Fibroblast of mammary gland (primary cell): ENCODE measurements around the gene ARHGAP22.

Source experiments
- DNase-seq: peaks from one replicate; pipeline ENCODE4 v3.0.0-alpha.2; 2010; ENCODE audit warnings: low read depth
- H3K4me3 ChIP-seq: 2 replicates; pipeline ENCODE4 v1.5.1; 2011; ENCODE audit warnings: low read depth, mild to moderate bottlenecking, low read length, moderate library complexity; ENCODE audit not compliant: control insufficient read depth
- TF ChIP-seq, protein P1 (sequence below): conservative IDR thresholded peaks from 2 replicates; pipeline ENCODE4 v1.5.1; 2011; ENCODE audit warnings: low read depth, low read length, inconsistent platforms; ENCODE audit not compliant: control insufficient read depth, insufficient read depth

ARHGAP22 gene

DNA sequence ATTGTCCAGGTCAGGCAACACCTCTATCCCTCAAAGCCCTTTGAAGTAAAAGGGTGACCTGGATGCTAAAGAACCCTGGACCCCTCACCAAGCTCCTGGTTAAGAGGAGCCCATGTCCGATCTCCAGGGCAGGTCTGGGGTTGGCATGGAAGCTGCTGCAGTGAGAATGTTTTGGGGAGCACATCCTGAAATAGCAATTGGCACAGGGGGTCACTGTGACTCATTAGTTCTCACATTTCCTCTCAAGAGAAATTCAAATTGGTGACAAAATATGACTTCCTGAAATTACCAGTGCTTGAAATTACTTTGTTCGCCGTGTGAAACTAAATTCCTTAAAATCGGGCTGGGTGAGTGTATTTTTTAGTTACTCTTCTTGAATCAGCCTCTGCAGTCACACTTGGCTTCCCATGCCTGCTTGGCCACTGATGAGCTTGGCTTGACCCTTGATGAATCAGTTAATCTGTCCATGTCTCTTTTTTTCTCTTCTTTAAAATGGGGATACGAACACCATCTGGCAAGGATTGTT lies 18.8 kb upstream of the ARHGAP22 start:
- peak; percentile 77 for DNase-seq
- no peak overlapping the region for H3K4me3 ChIP-seq
- TF ChIP-seq, protein P1, sequence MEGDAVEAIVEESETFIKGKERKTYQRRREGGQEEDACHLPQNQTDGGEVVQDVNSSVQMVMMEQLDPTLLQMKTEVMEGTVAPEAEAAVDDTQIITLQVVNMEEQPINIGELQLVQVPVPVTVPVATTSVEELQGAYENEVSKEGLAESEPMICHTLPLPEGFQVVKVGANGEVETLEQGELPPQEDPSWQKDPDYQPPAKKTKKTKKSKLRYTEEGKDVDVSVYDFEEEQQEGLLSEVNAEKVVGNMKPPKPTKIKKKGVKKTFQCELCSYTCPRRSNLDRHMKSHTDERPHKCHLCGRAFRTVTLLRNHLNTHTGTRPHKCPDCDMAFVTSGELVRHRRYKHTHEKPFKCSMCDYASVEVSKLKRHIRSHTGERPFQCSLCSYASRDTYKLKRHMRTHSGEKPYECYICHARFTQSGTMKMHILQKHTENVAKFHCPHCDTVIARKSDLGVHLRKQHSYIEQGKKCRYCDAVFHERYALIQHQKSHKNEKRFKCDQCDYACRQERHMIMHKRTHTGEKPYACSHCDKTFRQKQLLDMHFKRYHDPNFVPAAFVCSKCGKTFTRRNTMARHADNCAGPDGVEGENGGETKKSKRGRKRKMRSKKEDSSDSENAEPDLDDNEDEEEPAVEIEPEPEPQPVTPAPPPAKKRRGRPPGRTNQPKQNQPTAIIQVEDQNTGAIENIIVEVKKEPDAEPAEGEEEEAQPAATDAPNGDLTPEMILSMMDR: no peak

DNA sequence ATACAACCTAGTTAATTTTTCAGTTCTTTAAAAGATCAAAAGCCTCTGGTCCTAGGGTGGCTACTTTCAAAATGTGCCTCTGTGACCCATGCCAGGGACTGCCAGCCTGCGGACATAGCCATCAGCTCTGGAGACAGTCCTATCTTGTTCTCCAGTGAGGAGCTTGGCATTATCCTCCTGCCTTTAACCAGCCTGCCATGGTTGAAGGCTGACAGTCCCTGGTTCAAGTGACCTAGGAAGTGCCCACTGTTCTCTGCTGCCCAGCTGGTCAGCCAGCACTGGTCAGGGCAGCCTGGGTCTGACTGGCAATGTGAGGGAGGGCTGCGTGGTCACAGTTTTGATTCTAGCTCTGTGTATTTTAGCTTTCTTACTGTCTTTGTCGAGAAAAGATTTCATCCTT lies 18.1 kb upstream of the ARHGAP22 start:
- DNase-seq: no peak
- H3K4me3 ChIP-seq: no peak overlapping the region
- TF ChIP-seq, protein P1: no peak

DNA sequence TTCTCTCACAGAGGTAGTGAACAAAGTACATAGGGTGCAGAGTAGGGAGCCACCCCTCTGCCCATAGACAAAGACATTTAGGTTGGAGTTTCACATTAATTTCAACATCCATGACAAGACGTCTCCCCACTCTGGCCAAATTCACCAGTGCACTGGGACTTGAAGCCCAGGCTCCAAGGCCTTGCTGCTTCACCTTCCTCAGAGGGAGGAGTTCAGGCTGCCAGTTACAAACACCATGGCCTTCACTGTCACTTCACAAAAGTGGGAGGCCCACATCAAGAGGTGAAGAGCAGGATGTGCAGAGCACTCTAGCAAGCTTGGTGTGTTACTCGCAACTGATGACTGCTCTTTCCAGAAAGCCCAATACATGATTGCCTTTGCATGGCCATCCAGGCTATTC lies 15.8 kb upstream of the ARHGAP22 start:
- DNase-seq: no peak
- TF ChIP-seq, protein P1: no peak

DNA sequence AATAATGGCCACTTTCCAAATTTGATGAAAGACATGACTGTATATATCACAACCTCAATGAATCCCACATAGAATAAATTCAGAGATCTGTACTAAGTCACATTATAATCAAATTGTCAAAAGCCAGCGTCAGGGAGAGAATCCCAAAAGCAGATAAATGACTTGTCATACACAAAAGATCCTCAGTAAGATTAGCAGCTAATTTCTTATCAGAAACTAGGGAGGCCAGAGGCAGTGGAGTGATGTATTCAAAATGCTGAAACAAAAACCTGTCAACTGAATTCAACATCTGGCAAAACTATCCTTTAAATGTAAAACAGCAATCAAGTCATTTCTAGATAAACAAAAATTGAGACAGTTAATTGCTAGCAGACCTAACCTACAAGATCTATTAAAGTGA lies 11.6 kb upstream of the ARHGAP22 start:
- TF ChIP-seq, protein P1: no peak
- no peak for DNase-seq
- H3K4me3 ChIP-seq: no peak overlapping the region

More for the DNA sequence above, 15.8 kb upstream of the ARHGAP22 start:
- no peak overlapping the region for H3K4me3 ChIP-seq

DNA sequence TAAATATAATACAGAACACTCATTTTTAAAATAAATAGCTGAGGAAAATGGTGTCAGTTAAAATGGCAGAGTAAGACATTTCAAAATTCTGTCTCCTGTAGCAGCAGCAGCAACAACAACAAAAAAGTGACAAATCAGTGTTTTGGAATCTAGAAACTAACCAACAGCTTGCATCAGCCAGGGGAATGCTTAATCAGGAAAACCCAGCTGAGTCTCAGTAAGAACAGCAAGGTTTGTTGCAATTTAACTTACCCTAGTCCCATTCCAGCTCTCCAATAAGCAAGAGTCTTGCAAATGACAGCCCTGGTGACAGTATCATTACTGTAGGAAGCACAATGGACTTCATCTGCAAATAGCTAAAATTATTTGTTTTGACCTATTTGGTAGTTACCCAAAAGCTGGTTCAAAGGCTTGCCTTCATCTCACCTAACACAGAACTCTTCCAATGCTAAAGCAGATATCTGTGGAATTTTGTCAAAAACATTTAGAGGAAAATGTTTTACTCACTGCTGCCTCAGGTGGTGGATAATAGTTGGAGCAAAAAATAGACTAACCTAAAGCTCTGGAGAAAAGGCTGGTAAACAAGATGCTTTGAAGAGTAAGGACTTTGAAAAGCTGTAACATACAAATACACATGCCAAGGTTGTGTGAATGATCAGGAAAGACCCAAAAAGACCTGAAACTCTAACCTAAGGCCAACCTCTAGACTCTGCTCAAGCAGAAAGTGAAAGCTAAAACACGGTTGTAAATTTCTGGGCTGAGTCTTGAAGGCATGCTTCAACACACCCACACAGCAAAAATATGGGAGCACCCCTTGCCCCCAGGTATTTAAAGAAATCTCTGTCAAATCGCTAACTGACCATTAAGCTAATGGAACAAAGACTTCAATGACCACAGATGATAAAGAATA lies 9.9 kb upstream of the ARHGAP22 start:
- no peak overlapping the region for H3K4me3 ChIP-seq
- peak; percentile 74 for DNase-seq
- TF ChIP-seq, protein P1: peak; percentile 43

DNA sequence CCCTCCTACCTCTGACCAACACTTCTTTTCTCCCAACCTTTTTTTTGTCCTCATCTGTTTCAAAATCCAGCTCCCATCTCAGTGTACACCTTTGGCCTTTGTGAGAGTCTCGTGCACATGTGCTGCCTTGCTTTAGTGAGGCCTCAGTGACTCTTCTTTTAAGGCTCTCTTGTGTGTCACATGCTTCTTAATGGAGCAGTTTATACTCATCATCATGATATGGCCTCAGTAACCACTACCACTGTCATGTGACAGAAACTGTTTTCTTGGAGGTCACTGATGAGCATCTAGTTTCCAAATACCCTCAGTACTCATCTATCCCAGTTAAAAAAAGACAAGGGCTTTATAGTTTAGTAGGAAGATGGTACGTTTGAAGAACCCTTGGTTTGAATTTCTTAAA lies 8.1 kb upstream of the ARHGAP22 start:
- DNase-seq: peak; percentile 46
- TF ChIP-seq, protein P1: no peak
- no peak overlapping the region for H3K4me3 ChIP-seq
